ENCODE results near the gene PDE2A.

Gene PDE2A

DNA sequence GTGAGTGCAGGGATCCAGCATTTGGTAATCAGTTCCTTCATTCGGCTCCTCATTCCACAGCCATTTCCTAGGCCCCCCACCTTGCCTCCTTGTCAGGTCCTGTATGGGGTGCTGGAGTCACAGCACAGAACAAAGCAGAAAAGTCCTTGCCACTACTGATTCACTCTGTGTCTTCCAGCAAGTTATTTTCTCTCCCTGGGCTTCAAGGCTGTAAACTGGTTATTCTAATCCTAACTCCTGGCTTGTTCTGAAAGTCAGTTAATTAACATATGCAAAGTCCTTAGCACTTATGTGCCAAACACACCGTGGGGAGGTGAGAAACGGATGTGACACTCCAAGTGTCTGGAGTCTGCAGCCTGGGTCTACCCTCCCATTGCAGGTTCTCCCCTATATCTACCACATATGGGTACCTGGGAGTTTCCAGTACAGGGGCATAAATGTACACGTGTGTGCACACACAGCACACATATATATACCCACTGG, 30.6 kb upstream of the PDE2A start:
- no peak for DNase-seq (ENCODE audit: low read depth)

DNA sequence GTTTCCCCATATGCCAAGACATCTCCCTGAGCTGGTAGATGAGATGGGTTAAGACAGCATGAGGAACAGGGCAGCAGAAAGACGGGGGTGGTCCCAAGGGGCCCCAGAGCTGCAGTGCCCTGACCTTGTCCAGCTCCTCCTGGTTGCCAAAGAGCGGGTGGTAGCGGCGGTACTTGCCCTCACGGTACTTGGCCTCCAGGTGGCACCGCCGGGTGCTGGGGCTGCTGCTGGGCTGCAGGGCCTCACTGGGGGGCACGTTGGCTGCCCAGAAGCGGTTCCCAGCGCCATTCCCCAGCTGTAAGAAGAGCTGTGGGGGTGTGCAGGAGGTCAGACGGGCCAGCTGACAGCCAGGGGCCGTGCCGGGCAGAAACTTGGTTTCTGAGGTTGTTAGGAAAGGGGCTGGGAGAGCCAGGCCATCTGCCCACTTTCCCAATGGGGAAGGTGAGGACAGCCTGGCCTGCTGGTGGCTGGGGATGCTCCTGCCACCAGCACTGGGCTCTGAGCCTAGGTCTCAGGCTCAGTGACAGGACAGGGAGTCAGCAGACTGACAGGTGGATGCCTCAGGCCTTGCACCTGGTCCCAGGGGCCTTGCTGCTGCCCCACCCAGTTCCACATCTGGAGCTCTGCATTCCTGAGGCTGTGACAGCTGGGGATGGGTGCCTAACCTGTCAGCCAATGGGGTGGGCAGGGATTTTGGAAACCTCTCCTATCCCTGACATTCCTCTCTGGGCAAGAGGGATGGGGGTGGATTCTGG, 30.0 kb upstream of the PDE2A start:
- no peak for DNase-seq (ENCODE audit: low read depth)

- no peak for DNase-seq (ENCODE audit: low read depth)
Observed at GRCh38 chr11:72703267-72704008, 29.2 kb upstream of the PDE2A start.

DNA sequence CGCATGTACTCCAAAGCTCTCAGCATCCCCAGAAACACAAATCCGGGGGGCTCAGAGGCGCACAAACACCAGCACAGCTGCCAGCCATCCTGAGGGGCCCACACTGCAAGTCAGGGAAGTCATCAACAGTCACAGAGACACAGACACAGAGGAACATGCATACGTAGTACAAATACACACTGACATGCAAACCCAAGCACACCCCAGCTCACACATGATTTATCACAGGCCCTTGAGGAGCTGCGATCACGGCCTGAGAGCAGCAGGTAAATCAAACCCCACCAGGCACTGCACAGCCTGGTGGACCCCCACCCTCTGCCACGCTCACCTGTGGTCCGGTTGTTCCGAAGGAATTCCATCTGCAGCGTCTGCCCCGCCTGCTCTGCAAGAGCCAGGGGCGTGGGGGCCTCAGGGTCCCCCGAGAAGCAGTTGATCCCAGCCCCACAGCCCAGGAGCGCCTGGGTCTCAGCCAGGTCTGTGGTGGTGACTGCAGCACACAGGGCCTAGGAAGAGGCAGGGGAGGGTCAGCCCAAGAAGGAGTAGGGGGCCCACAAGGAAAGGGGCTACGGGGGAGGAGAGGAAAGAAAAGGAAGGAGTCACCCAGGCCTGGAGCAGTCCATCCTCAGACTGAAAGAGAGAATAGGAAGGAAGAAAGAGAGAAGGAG, 28.5 kb upstream of the PDE2A start:
- no peak for DNase-seq (ENCODE audit: low read depth)

- DNase-seq (ENCODE audit: low read depth): no peak
Observed at GRCh38 chr11:72702096-72702495, 27.9 kb upstream of the PDE2A start.

GRCh38 chr11:72701466-72701865, 27.2 kb upstream of the PDE2A start:
- DNase-seq (ENCODE audit: low read depth): no peak

DNA sequence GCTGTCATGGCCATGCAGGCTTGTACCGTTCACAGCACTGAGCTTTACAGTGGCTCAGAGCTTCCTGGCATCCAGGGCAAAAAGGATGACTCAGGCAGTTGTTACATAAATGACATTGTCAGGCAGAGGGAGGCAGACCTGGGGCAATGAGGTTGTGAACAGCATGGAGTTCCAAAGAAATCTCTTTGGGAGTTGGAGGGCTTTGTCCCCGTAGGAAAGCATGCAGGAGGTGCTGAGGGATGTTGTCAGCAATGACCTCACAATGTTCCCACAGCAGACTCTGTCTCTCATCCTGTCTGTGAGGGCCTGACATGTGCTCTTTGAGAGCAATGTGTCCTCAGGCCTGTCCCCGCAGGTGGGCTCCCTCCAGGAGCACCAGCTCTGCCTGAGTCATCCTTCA, 25.9 kb upstream of the PDE2A start:
- DNase-seq (ENCODE audit: low read depth): peak; percentile 61

DNA sequence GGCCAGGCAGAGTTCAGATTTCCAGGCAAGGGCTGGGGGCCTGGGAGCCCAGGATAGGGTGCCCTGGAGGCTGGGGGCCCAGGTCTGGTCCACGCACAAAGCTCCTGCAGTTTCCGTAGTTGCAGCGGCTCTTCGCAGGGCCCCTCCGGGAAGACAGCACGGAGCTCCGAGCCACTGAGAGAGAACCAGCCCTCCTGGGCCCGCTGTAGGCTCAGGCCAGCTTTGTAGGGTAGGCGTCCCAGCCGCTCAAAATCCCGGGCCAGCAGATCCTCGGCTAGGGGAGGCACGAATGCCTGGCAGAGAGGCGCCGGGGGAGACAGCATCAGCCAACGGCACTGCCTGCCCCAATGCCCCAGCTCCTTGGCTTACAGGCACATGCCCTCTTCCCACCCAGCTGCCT, 23.6 kb upstream of the PDE2A start:
- DNase-seq (ENCODE audit: low read depth): no peak

- peak; percentile 41 for DNase-seq (ENCODE audit: low read depth)
Observed at GRCh38 chr11:72696866-72697700, 22.9 kb upstream of the PDE2A start.

DNA sequence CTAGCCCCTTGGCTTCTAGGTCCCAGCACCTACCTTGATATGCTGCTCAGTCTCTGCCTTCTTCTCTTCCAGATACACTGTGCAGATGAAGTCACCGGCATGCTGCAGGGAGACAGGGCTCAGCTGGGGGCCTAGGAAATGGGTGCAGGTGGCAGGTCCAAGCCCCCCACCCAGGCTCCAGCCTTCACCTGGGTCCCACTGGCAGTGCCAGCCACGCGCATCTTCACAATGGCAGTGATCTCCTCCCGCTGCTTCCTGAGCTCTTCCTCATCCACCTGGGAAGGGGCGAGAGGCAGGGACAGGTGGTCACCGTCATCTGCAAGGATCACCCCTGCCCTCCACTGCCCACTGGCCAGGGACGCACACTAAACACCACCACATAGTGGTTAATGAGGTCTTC, 21.1 kb upstream of the PDE2A start:
- DNase-seq (ENCODE audit: low read depth): no peak

DNA sequence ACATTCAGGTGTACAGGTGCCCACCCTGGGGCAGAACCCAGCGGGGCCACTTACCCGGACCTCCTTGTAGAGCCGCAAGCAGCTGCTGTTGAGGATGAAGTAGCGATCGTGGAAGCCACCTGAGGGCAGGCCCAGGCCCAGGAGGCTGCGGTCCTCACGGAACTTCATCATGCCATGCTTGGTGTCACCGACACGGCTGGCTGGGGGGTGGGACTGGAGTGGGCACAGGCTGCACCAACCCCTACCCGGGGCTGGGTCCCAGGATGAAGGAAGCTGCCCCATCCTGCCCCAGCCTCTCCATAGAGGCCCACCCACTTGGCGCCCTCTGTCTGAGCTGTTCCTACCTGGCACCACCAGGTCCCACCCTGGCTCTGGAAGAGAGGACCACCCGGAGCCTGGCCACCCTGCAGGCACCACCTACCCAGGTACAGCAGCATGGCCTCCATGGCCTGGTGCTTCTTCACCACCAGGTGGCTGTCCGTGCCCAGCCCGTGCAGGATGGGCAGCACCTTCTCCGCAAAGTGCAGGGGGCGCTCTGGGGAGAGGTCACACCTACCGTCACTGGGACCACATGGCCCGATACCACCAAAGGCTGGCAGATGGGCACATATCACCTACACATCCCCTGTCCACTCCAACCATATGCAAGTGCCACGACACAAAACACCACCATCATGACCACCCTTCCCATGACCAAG, 19.2 kb upstream of the PDE2A start:
- DNase-seq (ENCODE audit: low read depth): no peak

DNA sequence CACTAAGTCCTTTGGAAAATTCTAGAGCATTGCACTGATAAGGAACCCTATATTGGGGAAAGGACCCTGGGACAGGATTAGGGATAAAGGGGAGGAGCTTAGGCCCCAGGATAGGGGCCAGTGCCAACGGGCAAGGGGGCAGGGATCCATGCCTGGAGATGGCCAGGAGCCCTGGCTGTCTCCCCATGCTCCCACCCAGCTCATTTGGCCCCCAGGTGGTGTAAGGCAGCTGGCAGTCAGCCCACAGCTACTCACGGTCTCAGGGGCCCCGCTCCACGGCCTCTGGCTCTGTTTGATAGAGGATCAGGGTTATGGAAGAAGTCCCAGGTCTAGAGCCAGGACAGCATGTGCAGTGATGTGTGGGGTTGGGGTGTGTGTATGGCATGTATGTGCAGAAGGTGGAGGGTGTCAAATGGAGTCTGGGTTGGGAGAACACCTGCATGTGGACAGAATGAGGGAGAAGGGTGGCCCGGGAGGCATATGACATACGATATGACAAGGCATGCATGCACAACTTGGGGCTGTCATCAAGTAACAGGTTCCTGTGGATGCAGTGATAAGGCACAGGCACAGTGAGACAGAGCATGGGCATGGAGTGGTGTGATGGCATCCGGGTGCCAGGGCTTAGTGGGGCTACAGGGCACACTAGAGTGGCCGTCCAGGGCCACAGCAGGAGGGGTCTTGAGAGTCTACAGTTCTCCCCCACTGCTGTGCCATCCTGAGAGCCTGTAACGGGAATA, 18.4 kb upstream of the PDE2A start:
- DNase-seq (ENCODE audit: low read depth): no peak

DNA sequence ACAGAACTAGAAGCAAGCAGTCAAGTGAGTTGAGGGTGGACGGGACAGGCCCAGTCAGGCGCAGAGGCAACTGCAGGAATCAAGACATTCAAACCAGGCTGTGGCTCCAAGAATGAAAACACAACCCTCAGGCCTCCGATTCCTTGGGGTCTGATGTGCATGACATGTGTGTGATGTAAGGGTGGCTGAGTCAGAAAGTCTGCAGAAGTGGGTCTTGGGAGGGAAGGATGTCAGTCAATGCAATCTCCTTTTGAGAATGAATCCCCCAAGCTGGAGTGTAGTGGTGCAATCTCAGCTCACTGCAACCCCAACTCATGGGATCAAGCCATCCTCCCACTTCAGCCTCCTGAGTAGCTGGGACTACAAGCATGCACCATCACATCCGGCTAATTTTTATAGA, 15.9 kb upstream of the PDE2A start:
- no peak for DNase-seq (ENCODE audit: low read depth)

DNA sequence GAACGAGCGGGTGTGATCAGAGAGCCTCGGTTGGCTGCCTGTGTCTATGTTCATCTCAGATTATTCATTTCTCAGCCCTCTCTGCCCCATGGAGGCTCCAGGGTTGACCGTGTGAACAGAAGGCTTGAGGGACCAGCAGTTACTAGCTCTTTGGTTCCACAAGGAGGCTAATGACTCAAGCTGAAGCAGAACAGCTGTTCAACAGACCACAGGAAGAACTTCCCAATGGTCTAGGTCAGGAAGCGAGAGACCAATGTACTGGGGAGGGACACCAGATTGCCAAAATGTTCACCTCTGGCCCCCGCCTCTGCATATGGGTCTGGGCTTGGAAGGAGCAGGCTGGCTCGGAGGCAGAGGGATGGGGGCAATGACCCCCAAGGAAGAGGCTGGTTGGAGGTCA, 14.7 kb upstream of the PDE2A start:
- DNase-seq (ENCODE audit: low read depth): no peak

GRCh38 chr11:72688486-72688885, 14.3 kb upstream of the PDE2A start:
- no peak for DNase-seq (ENCODE audit: low read depth)

- no peak for DNase-seq (ENCODE audit: low read depth)
Observed at GRCh38 chr11:72687326-72687725, 13.1 kb upstream of the PDE2A start.

- DNase-seq (ENCODE audit: low read depth): no peak
Observed at GRCh38 chr11:72686639-72687220, 12.5 kb upstream of the PDE2A start.

DNA sequence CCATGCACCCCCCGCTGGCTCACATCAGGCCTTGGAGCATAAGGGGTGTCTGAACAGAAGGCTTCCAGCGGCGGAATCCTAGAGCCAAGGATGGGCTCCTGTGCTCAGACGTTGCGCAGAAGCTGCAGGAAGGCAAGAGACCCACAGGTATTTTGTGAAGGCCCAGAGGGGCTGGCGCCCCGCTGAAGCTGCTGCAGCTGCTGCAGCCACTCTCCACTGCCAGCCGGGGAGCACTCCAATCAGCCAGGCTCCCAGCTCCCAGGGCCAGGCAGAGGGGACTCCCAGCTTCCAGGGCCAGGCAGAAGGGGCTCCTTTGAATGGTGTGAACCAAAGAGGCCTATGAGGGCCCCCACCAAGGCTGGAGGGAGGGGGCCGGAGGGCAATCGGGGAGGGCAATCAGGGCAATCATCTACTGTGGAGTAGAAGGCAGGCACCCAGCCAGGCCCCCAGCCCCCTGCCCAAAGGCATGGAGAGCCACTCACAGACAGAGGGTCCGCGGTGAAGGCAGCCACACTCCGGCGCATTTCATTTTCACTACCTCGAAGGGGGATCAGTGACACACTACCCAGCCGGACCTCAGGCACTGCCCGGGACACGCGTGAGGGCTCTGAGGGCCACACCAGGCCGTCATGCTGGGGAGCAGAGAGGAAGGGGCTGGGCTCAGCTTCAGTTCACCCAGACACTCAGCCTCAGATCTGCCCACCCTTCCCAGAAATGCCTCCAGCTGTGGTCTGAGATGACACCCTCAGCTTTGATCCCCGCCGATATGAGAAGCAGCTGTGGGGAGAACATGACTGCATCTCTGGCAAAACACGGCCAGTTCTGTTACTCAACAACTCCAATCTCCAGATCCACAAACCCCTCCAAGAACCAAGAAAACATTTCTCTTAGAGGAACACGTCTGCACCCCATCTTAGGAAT, 11.6 kb upstream of the PDE2A start:
- no peak for DNase-seq (ENCODE audit: low read depth)

DNA sequence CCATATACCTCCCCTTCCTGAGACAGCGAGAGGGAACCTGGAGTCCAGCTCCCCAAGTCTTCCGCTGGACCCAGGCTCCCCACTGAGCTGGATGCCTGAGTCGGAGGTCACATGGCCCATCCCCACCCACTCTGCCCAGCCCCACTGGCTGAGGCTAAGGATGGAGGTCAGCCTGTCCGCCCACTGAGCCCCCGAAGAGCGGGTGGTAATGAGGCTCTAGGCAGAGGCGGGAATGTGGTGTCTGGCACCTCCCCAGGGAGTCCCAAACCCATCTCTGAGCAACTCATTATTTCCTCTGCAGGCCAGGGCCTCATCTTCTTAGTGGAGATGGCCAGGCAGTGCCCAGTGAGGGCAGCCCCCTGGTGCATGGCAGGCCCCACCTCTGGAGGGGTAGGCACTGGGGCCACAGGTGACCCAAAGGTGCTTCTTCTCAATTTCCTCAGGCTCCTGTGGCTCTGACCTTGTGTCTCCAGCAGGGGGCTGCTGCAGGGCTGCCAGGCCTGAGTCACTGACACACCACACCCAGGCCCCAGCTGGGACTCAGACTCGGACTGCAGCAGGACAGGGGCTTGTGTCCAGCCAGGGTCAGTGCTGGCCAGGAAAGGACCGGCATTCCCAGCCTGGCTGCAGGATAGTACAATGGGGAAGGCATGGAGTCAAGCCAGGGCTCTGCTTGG, 10.2 kb upstream of the PDE2A start:
- peak; percentile 84 for DNase-seq (ENCODE audit: low read depth)
